DMS53 treated with DMSO at 0.1 percent for 48 hours (cell line): ENCODE results near the gene ZNF550.
"Not testable (repeated sequence)": the region's sequence is repeated elsewhere in the genome, so short reads cannot be mapped to it uniquely, and the experiment has no call there.

Experiments used
- DNase-seq: peaks from one replicate; lab custom pipeline; 2025; ENCODE audit not compliant: unreplicated experiment; lab: John Stamatoyannopoulos, UW

ZNF550 gene

DNA sequence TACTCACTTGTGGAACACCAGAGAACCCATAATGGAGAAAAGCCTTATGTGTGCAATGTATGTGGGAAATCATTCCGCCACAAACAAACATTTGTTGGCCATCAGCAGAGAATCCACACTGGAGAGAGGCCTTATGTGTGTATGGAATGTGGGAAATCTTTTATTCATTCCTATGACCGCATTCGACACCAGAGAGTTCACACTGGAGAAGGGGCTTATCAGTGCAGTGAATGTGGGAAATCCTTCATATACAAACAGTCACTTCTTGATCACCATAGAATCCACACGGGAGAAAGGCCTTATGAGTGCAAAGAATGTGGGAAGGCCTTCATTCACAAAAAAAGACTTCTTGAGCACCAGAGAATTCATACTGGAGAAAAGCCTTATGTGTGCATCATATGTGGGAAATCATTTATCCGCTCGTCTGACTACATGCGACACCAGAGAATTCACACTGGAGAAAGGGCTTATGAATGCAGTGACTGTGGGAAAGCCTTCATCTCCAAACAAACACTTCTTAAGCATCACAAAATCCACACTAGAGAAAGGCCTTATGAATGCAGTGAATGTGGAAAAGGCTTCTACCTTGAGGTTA, 21.6 kb downstream of the ZNF550 start:
- no peak for DNase-seq

DNA sequence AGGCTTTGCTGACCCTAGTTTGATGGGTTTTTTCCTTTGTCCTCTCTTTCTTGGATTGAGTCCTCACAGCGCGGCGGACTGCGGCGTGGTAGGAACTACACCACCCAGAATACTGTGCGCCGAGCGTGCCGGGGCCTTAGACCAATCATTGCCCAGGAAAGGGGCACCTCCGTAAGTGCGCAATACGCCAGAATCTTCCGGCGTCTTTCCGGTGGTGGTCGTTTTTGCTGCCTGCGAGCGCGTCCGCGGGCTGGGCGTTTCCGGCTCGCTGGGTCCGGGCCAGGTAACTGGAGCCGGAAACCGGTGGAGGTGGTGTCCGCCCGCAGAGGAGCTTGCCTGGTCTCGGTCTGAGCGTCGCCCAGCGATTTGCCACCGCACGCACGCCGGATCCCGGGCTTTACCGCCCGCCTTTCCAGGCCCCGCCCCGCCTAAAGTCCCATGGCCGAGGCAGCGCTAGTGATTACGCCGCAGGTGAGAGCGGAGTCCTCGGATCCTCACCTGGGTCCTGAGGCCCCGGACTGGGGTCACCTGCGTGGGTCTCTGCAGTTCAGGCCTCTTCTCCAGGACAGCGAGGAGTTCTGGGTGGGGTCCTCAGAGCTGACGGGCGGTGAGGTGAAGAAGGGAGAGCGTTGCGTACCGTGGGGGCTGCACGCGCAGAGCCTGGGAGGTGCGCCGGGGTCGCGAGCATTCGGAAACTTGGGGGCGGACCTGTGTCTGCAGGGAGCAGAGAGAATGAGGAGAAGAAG, 32.4 kb downstream of the ZNF550 start, which contains the start of gene ZNF549:
Gene ZNF549 (plus strand): TSS at position 221 of the 746 bp plus-strand sequence. CDS start 218 bp downstream, at position 439.
- DNase-seq = peak; percentile 92

DNA sequence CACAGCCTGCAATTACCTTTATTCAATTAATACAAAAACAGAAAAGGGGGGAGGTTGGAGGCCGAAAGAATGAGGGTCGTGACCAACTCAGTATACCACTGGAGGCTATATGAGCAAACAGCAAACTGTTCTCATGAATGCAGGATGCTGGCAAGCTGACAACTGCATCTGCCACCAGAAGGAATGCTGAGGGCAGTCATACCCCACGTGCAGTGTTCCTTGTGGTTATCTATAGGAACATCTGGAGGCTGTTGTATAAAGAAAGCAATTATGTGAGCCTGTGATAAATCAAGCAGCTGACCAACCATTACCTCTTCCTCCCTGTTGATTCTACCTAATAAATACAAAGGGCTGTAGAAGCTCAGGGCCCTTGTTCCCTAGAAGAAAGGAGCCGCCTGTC, 41.6 kb downstream of the ZNF550 start:
- not testable (repeated sequence) for DNase-seq

DNA sequence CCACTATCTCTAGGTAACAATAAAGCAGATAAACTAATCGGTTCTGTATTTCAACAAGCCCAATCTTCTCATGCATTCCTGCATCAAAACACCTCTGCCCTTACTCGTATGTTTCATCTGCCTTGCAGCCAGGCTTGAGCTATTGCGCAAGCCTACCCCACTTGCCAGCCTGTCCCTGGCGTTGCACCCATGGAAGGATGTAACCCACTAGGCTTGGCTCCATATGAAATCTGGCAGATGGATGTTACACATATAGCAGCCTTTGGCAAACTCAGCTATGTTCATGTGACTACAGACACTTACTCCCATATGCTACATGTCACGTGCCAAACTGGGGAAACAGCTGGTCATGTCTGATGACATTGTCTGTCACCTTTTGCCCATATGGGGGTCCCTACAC, 44.4 kb downstream of the ZNF550 start:
- no peak for DNase-seq

DNA sequence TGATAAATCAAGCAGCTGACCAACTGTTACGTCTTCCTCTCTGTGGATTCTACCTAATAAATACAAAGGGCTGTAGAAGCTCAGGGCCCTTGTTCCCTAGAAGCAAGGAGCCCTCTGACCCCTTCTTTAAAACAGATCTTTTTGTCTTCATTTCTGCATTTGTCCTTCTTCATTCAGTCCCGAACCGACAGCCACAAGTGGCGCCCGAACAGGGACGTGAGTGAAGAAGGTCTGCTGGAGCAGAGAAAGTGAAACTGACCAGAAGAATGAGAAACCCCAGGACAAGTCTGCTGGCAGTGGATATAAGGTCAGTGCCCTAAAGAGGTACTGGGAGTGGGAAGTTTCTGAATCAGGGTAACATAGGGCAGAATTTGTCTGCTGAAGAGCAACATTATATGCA, 46.8 kb downstream of the ZNF550 start:
- no peak for DNase-seq

DNA sequence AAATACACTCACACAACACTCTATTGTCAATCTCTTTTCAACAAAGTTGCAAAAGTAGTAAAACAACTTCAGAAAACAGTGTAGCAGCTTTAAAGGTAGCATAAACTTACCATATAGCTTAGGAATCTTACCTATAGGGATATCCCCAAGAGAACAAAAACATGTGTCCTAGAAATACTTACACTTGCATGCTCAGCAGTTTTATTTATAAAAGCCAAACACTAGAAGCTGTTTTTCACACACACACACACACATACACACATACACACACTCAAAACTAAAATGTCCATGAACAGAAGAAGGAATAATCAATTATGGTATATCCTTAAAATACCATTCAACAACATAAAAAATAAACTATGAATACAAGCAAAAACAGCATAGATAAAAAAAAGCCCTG, 48.2 kb downstream of the ZNF550 start:
- DNase-seq = no peak

DNA sequence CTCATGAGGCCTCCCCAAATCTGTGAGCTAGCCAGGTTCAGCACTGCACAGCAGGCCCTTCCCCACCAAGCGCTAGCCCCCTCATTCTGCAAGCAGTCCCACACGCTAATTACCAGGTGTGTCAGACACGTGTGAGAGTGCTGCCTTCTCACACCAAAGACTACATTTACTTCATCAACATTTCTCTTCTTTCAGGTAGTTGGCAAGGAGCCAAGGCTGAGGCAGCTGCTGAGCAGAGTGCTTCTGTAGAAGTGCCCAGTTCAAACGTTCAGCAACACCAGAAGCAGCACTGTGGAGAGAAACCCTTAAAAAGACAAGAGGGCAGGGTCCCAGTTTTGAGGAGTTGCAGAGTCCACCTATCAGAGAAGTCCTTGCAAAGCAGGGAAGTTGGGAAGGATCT, 53.5 kb downstream of the ZNF550 start:
- DNase-seq = no peak

DNA sequence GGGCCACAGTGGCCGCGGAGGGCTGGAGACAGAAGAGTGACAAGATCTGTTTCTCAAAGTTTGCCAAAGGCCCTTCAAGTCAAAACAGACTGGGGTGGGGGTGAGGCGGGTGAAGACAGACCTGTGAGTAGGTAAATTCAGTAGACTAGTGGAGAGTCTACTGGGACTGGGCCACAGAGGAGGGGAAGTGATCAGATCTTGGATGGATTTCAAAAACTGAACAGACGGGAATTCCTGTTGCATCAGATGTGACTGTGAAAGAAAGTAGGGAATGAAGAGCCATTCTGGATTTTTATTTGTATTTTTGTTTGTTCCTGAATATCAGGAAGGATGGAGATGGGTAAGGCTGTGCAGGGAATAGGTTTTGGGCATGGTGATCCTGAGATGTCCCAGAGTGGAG, 59.3 kb downstream of the ZNF550 start:
- DNase-seq = not testable (repeated sequence)

DNA sequence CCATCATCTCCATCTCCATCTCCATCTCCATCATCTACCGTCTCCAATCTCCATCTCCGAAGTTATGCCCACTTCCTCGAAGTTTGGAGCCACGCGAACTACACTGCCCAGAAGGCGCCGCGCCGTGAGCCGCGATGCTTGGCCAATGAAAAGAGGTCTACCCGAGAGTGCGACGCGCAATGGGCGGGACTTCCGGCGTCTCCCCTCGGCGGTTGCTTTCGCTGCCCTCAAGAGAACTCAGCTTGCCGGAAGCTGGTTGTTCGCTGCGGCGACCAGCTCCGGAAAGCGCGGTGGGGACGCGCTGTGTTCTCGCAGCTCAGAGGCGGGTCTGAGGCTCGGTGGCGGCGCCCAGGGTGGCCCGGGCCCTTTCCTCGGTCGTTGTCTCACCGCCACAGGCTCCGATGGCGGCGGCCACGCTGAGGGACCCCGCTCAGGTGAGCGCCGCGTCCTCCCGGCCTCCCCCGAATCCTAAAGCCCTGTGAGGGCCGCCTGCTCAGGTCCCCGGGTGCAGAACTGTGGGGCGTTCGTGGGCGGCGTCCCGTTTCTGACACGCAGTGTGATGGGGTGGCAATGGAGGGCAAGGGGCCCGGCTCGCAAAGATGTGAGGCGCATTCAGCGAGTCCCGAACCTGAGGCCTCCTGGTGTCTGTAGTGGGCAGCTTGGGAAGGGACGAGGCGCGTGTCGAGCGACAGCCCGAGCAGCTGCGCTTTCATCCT, 59.8 kb downstream of the ZNF550 start, which contains the start of gene ZNF773:
Gene ZNF773 (plus strand): TSS at position 259 of the 716 bp plus-strand sequence. CDS start 143 bp downstream, at position 402.
- not testable (repeated sequence) for DNase-seq

DNA sequence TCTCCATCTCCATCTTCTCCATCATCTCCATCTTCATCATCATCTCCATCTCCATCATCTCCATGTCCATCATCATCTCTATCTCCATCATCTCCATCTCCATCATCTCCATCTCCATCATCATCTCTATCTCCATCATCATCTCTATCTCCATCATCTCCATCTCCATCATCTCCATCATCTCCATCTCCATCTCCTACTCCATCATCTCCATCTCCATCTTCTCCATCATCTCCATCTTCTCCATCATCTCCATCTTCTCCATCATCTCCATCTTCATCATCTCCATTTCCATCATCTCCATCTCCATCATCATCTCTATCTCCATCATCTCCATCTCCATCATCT, 60.4 kb downstream of the ZNF550 start:
- DNase-seq = not testable (repeated sequence)

DNA sequence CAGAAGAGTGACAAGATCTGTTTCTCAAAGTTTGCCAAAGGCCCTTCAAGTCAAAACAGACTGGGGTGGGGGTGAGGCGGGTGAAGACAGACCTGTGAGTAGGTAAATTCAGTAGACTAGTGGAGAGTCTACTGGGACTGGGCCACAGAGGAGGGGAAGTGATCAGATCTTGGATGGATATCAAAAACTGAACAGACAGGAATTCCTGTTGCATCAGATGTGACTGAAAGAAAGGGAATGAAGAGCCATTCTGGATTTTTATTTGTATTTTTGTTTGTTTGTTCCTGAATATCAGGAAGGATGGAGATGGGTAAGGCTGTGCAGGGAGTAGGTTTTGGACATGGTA, 71.4 kb downstream of the ZNF550 start:
- not testable (repeated sequence) for DNase-seq

DNA sequence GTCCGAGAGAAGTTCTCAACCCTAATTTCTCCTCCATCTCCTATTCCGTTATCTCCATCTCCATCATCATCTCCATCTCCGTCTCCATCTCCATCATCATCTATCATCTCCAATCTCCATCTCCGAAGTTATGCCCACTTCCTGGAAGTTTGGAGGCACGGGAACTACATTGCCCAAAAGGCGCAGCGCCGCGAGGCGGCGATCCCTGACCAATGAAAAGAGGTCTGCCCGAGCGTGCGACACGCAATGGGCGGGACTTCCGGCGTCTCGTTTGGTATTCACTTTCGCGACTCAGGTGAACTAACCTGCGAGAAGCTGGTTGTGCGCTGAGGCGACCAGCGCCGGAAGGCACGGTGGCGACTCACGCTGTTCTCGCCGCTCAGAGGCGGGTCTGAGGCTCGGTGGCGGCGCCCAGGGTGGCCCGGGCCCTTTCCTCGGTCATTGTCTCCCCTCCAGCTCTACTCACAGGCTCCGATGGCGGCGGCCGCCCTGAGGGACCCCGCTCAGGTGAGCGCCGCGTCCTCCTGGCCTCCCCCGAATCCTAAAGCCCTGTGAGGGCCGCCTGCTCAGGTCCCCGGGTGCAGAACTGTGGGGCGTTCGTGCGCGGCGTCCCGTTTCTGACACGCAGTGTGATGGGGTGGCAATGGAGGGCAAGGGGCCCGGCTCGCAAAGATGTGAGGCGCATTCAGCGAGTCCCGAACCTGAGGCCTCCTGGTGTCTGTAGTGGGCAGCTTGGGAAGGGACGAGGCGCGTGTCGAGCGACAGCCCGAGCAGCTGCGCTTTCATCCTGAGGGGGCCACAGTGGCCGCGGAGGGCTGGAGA, 72.0 kb downstream of the ZNF550 start, which contains the start of gene ZNF419:
Gene ZNF419 (plus strand): TSS at position 274 of the 822 bp plus-strand sequence. CDS start 201 bp downstream, at position 475.
- peak; percentile 85 for DNase-seq
